ENCODE data around the gene DPP6. TPM values are rescaled to one million over a fixed set of nuclear protein-coding genes. Genes with fewer than 3 reads are reported as not detected.

Gene DPP6
- total and polyA plus RNA-seq, 2 of the 8 experiments (the other 6 are each of a cell fraction or from before 2014, with no cell fraction given): 4.7 to 6.8 TPM

- Histone ChIP-seq H3K79me1 (ENCODE audit: low read depth, low read length) (no peaks in the 10 kb centered on the region), H4K91ac (replicated peaks; ENCODE audit: insufficient read length, low read length) (no peak overlapping the region), H4K5ac (ENCODE audit: insufficient read length, low read depth, low read length) (no peak overlapping the region), H3K14ac (ENCODE audit: insufficient read length) (no peak overlapping the region), H3K9ac (replicated peaks in 1 of 4; ENCODE audit: extremely low read depth in 1 of 4, low read depth in 3 of 4, low read length in 3 of 4) (no peak overlapping the region), H2AK5ac (ENCODE audit: low read depth, low read length) (no peak overlapping the region), H3K9me3 (ENCODE audit: insufficient read depth in 2 of 2, low read depth in 1 of 2, low read length in 1 of 2) (no peaks in the 10 kb centered on the region), H4K8ac (ENCODE audit: extremely low read depth, insufficient read depth, low read length) (no peak overlapping the region), H3K4ac (replicated peaks; ENCODE audit: insufficient read length, low read depth, low read length) (no peak overlapping the region), H3K23me2 (ENCODE audit: low read depth, low read length) (peaks cover 3% of the 10 kb centered on the region; the same call in 1 of the 2 replicates), H2AFZ (ENCODE audit: low read length) (no peak overlapping the region), H3K27me3 (replicated peaks in 1 of 4; ENCODE audit: control insufficient read depth in 3 of 4, extremely low read depth in 1 of 4, insufficient read depth in 3 of 4, low read length in 3 of 4) (no peaks in the 10 kb centered on the region), H3K23ac (ENCODE audit: insufficient read length) (no peak overlapping the region), H4K20me1 (replicated peaks in 1 of 2; ENCODE audit: control insufficient read depth in 1 of 2, insufficient read depth in 2 of 2, low read length in 2 of 2) (no peaks in the 10 kb centered on the region), H3K56ac (replicated peaks; ENCODE audit: insufficient read length, low read depth, low read length) (no peak overlapping the region), H3K4me2 (ENCODE audit: insufficient read depth in 1 of 2, low read depth in 2 of 2, low read length in 2 of 2) (no peak overlapping the region), H2BK15ac (ENCODE audit: low read length) (no peak overlapping the region), H3K18ac (ENCODE audit: extremely low read depth, low read length) (no peak overlapping the region; the same call in 1 of the 2 replicates), H2BK120ac (replicated peaks; ENCODE audit: low read depth, low read length) (no peak overlapping the region), H3K4me1 (replicated peaks in 1 of 4; ENCODE audit: control insufficient read depth in 3 of 4, insufficient read depth in 4 of 4, low read length in 3 of 4) (peaks cover 0 to 3% (median 0%) of the 10 kb centered on the region in 4 experiments; a peak in 2 of 7 replicates), H2BK12ac (ENCODE audit: low read depth, low read length) (no peak overlapping the region), H3K4me3 (ENCODE audit: extremely low read depth in 1 of 4, insufficient read depth in 2 of 4, low read depth in 3 of 4, low read length in 4 of 4) (no peak overlapping the region), H3K36me3 (ENCODE audit: control insufficient read depth in 2 of 4, insufficient read depth in 4 of 4, low read length in 3 of 4) (no peaks in the 10 kb centered on the region), H3K27ac (ENCODE audit: low read depth, low read length) (no peak overlapping the region), H2BK20ac (ENCODE audit: low read length) (no peak overlapping the region), H3K79me2 (ENCODE audit: control insufficient read depth in 1 of 2, insufficient read depth in 2 of 2, low read length in 2 of 2) (no peaks in the 10 kb centered on the region), H2BK5ac (ENCODE audit: low read depth, low read length) (no peak overlapping the region)
- no peak for TF ChIP-seq RFX5 (IDR thresholded peaks at IDR 0.05; ENCODE audit: borderline replicate concordance, low read depth, low read length)
- 90% methylated on average over 5 of the region's 5 CpGs; no CpG with 5 or more reads in 1 of the 2 experiments for WGBS, 2 experiments (ENCODE audit: extremely low coverage in 1 of 2, insufficient coverage in 1 of 2, insufficient read length in 1 of 2, insufficient replicate concordance in 2 of 2, low coverage in 1 of 2, low lambda C conversion rate in 2 of 2, missing lambda C conversion rate in 1 of 2)
- ChIA-PET CTCF (ENCODE audit: partially characterized antibody) (interaction anchor here (1.9 kb wide), 1 partner anchor 64 kb away, joined by 5 read pairs; no protein-coding TSS in a partner anchor), POLR2A (ENCODE audit: partially characterized antibody) (no interaction called here)
- DNase-seq (ENCODE audit: low read depth in 1 of 2, low spot score in 2 of 2) (no peak), FAIRE-seq (no peak)
Observed at GRCh38 chr7:154440651-154441050, 388.5 kb downstream of the DPP6 start.
